Measurements from ENCODE around the gene AKAP6.

AKAP6 gene

DNA sequence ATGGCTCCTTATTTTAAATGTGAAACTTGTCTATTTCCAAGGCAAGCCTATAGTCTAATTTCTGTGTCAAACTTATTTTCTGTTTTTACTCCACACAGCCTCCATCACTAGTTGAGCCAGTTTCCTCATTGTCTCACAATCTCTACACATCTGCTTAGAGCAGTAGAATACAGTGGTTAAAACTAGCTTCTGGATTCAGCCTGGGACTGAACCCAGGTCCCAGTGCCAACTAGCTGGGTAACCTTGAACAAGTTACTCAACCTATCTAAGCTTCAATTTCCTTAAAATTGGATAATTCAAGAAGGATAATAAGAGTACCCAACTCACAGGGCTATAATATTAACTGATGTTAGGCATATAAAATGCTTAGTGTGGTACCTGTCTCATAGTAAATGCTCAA lies 304.8 kb downstream of the AKAP6 start:
- DNase-seq, result no peak

DNA sequence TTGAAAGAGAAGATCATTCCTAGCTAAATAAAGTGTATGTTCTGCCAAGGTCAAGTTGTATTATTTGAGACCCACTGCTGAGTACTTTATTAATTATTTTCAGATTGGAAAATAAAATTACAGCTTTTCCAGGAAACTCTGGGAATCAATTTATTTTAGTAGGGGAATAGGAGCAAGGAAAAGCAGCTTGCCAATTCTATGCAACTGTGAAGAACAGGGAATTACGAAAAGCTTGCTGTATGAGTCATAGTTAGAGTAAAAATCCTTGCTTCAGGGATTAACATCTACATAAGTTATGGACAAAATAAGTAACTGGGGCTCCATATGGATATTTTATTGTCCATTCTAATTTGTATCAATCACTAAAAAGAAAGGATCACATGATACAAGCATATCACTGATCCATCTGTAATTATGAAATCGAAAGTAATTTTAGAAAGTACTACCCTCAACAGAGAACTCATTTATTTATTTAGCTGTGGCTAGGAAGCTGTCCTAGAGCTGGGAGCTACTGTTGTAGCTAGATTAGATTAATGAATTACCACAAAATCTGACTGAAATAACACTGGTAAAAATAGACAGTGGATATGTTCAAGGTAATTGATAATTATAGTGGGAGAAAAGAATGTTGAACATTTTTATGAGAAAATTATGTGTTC lies 306.1 kb downstream of the AKAP6 start:
- DNase-seq, result no peak

DNA sequence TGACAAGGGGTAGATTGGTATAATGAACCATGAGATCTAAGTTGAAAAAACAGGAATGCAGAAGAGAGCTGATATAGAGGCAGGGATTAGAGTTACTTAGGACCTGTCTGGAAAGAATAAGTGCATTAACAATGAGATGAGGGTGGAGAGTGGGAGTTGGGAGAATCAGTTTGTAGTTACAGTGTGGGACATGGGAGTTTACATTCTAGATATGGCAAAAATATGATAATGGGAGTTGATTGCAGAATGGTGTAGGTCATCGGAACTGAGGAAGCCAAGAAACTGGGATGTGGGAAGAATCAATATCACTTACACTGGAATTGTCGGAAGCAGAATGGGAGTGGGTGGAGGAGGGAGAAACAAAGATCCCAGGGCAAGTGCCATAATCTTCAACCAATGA lies 308.5 kb downstream of the AKAP6 start:
- no peak for DNase-seq

DNA sequence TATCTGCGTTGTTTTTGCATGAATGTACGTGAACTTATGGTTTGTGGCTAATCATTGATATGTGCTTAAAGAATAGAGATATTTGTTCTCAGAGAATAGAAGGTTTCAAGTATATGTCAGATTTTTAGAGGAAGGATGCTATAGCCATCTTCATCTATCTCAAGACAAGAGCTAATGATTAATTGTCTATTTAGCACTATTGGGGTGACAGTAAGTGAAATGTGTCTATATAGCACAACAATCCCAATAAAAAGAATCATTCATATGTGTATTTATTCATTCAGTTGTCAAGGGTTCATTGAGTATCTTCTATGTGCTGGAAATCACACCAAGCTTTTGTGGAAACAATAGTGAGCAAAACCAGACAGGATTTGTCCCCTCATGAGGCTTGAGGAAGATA lies 310.1 kb downstream of the AKAP6 start:
- DNase-seq, result no peak

DNA sequence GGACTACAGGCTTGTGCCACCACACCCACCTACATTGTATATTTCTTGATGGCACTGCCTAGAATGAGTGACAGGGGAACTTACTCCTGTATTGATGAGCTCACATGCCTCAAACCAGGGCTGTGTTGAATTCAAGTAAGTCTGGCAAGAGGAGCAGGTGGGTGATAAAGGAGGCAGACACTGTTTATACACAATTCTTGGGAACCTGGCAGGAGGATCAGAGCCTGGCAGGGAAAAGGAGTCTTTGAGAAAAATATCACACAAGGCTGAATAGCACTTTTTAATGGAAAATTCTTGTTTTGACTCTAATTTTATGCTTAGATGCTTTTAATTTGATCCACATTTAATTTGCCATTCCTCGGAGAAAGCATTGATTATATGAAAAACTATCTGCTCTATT lies 316.5 kb downstream of the AKAP6 start:
- no peak for DNase-seq

DNA sequence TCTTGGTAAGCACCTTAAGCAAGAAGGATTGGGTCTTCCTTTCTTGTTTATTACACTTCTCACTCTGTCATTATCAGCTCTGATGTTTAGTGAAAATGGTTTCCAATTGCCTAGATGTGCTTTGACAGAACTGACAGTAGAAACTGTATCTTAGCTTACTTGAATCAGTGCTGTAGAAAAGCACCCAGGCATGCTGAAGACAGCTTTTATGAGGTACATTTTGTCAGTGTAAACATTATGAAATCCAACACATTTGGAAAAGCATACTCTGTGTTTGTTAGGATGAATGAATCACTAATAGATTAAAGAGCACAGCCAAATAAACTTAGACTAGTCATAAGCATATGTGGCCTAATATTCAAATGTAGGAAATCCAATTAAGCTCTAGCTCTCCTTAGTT lies 319.3 kb downstream of the AKAP6 start:
- no peak for DNase-seq

DNA sequence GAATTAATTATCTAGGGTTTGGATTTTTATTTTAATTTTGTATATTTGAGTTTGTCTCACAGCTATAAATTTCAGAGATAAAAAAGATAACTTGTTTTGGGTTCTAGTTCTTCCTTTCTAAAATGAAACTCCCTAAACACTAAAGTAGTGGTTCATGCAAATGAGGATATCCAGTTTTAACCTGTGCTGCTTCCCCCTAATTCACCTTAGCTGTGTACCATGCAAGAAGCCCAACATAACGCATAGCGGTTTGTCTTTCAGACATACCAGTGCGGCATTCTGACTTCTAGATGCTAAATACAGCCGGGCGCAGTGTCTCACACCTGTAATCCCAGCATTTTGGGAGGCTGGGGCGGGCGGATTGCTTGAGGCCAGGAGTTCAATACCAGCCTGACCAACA lies 320.9 kb downstream of the AKAP6 start:
- DNase-seq, result no peak

DNA sequence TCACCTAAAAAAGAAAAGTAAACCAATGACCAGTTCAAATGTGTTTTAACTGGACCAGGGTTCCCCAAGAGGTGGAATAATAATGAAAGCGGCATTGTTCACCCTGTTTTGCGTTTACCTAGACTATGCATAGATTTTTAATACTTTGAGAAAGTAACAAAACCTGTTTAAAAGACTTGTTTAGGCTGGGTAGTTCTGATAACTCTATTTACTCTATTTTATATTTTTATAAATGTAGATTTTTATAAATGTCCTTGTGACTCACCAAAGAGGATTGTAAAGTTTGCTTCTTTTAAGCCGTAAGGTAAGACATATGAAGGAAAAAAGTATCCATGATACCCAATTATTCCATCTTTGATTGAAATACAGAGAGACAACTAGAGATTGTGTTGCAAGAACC lies 321.6 kb downstream of the AKAP6 start:
- DNase-seq, result no peak

DNA sequence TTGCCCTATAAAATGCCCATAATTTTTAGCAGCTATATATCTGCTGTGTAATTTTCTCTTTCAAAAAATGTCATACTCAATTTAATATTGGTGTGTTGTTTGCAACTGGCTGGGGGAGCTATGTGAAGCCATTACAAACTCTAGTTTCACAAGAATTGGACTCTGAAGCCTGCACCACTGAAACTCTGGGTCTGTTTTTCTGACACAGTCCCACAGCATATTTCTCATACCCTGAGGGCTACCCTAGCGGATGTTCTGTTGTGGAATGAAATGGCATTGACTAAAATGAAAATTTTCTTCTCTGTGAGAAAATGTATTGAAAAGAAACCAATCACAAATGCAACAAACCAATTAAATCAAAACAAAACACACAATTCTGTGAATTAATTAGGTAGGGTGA lies 325.0 kb downstream of the AKAP6 start:
- no peak for DNase-seq

DNA sequence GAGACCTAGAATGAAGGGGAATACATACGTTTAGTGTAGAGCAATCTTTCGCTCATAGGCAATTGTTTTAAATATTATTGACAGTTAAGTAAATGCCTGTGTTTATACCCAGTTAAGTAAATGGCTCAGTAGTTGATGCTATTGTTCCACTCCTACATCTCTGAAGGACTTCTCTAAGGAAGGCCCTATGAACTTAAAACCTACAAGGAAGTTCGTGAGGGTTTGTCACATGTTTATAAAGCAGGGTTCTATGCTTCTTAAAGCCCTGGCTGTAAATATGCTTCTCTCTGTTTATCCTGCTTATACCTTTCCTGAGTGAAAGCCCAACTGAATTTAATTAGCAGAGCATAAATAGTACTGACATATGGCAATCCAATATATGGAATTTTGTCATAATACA lies 327.5 kb downstream of the AKAP6 start:
- DNase-seq, result no peak

DNA sequence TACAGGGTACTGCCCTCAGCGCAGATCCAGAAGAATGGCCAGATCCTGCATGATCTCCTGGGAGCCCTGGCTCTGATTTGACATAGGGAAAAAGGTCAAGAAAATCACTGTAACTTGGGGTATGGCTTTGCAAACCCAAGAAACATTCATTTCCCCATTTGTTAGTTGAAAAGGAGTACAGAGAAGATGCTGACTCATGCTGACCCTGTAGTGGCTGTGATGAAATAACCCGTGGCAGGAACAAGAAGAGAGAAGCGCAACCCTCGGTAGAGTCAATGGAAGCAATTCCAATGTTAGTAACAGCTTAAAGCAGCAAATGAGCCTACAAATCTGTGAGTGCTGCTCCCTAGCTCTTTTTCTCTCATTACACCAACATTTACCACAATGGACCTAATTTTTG lies 328.0 kb downstream of the AKAP6 start:
- no peak for DNase-seq

DNA sequence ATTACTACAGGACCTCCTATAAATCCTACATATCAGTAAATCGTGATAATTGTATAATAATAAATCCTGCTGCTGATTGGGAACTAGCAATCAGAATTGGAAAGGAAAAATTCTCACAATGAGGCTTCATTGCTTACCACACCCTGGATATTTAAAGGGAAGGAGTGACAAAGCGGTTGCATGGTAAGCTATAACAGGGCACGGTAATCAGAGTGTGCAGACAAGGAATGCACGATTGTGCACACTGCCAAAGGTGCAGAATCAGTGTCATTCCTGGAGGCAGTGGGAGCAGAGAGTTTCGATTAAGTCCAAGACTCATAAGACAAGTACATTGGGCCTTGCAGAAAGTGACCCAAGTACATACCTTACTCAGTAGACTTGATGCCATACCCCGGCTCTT lies 332.1 kb downstream of the AKAP6 start:
- DNase-seq, result no peak

DNA sequence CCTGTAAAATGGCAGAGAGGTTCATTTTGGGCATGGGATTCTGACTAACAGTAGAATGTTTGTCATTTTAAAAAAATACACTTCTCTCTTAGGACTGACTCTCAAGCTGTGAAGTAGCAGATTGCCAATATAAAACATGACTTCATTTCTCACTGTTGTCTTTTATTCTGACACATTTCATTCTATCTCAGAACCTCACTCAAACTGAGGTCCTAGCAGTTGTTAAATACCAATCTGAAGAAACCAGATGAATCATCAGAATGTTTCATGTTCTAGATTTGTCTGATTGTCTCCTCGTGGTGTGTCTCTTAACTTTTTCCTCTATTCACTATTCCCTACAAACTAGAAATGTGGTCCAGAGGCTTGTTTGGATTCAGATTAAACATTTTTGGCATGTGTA lies 333.1 kb downstream of the AKAP6 start:
- DNase-seq, result no peak

DNA sequence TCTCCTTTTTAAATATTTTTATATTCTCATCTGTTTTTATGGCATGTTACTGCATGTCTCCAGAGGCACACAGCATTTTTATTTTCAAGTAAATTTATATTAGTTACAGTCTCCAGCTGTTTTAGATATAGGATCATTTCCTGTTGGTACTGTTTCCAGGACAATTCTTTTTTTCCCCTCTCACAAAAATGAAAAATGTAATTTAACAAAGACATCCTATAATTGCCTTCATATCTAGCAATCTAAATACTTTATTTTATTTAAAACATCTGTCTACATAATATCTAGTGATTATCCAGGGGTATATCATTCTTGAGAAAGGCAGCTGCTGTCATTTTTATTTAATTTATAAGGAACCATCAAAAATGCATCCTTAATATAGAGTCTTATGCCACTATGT lies 337.2 kb downstream of the AKAP6 start:
- no peak for DNase-seq

DNA sequence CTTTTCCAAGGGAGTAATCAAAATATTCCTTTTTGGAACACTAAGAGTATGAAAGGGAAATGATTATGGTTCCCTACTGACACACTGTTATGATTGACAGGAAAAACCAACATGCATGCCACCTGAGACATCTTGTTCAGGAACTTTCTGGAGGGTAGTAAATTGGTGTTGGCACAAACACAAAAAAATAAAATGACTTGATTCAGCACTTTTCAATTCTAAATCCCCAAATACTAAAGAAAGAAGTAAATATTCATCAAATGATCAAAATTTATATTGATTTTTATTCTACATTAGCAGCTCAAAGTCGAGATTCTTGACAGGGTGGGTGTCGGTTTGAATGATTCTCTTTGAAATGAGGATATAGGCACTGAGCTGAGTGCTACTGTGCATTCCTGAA lies 338.2 kb downstream of the AKAP6 start:
- no peak for DNase-seq

DNA sequence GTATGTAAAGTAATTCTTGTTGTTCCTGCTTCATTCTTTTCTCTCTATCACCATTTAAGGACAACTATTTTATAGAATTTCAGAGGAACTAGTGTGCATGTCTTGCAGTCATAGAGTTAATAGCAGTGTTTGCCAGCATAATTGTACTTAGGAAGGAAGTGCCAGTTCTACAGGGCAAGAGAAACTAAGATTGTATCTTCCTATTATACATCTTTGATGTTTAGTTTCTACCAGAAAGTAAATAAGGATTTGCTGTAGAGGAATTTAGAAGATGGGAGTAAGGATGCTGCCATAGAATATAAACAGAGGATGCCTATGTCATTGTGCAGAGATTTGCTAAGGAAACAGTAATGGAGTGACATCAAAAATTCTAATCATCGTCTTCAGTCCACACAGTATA lies 338.7 kb downstream of the AKAP6 start:
- DNase-seq, result no peak

DNA sequence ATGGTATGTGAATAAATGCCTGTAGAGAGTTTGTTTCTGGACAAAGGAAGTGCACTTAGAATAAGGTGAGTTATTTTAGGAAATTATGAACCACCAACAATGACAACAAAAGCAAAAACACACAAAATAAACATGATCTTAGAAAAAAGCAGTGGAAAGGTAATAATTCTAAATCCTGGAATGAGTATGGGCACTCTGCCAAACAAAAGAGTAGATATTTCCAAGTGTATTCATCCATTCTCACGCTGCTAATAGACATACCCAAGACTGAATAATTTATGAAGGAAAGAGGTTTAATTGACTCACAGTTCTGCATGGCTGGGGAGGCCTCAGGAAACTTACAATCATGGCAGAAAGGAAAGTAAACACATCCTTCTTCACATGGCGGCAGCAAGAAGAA lies 340.3 kb downstream of the AKAP6 start:
- DNase-seq, result no peak

DNA sequence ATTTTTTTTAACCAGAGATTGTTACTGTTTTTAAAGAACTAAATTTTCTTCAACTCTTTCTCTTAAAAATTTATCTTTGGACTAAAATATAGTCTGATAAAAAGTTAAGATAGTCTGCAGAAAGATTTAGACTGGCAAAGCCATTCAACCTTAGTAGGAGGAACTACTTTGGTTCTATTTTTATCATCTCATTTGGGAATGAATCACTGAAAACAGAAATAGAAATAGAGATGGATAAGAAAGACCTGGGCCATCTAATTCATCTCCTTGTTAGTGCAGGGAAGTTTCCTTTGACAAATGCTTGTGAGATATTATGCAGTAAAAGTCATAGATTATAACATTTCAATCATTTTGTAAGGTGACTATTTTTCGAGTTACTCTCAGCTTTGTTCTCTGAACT lies 346.3 kb downstream of the AKAP6 start:
- no peak for DNase-seq

DNA sequence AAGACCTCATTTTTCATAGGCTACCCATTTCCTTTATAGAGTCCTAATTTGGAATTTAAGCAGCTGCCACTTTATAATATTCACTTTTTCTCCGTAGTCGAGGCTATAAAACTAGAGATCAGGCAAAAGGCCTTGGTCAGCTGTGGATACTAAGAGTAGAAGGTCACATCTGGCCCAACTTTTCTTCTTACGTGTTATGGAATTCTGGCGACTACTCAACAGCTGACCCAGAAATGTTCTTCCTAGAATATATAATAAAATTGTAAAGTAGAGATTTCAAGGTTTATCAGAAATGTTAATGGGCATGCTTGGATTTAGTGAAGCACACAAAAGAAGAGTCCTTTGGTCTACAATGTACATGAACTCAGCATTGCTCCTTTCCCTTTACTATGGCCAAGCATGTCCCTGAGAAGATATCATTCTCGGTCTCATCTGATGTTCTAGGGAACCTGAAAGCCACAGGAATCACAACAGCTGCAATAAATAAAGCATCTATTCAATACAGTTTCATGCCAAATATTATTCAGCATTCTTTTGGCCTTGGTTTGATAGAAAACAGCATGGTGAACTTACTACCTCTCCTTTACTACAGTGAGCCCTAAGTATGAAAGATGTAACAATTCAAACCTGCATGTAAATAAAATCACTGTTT lies 348.2 kb downstream of the AKAP6 start:
- no peak for DNase-seq

DNA sequence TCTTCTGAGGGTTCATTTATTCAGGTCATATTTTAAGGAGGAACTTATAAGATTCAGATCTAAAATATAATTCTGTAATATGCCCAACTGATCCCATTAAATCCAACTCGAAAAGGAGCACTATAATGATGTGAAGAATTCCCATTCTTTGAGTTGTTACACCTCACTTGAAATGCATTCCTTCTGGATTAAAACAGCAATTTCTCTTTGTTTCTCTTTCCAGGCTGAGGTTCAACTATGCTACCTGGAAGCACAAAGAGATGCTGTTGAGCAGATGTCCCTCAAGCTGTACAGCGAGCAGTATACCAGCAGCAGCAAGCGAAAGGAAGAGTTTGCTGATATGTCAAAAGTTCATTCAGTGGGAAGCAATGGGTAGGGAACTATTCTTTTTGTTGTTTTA lies 349.0 kb downstream of the AKAP6 start:
- no peak for DNase-seq

DNA sequence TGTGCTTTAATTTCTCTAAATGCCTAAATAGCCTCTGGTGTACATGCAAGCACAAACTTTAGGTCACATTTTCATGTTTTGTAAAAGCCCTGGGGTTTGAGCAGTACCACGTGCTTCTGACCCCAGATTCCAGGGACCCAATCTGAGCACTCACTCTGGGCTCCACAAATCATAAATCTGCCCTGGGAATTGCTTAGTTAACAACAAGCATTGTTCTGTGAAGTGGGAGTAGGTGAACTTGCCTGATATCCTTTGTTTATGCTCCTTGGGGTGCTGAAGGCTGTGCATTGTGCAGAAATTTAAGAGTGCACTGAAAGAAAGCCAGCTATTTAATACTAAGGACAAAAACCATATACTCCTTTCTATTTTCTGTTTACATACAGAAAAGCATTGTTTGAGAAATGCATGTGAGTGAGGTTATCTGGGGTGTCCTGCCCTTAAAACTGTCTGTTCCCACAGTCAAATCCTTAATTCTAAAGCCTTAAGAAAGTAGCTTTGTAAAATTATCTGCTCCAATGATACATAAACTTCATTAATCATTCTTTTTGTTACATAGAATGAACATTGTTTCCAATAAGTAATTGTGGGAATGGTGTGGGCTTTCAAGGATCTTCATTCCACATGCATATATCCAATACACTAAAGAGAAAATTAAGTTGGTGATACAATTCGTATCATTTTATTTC lies 351.0 kb downstream of the AKAP6 start:
- DNase-seq, result no peak

DNA sequence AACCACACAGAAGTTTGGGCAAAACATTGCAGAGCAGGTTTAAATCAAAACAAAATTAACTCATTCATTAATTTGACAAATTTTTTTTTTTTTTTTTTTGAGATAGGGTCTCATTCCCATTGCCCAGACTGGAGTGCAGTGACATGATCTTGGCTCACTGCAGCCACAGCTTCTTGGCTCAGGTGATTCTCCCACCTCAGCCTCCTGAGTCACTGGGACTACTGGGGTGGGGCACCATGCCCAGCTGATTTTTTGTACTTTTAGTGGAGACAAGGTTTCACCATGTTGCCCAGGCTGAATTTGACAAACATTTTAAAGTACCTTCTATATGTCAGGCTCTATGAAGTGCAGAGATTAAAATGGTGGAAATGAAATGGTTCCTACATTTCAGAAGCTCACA lies 352.5 kb downstream of the AKAP6 start:
- no peak for DNase-seq

DNA sequence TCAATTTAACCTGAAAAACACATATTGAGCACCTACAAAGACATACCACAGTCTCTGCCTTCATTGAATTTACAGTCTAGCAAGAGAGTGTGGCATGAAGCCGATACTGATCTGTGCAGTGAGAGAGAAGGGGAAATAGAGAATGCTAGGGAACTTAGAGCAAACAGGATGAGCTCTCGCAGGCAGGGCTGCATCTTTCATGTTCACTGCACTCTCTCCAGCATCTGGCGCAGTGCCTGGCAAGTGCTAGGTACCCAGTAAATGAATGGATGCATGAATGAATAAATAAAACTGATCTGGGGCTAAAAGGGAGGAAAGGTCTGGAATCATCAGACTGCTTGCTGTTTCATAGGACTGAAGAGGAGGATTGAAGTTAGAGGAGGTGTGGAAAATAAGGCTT lies 353.1 kb downstream of the AKAP6 start:
- no peak for DNase-seq

DNA sequence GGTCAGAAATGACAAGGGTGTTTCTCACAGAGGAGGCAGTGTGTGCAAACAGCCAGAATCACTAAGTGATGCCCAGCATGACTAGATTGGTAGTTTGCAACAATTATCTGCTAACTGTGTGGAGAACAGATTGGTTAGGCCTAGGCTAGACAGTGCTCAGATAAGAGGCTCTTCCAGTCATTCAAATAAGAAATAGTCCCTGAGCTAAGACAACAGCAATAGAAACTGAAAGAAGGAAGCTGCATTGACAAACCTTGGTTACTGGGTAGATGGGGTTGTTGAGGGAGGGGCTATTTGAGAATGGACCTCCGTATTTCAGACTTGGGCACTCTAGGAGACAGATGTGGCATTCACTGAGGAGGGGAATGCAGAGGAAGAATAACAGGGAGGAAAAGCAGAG lies 354.6 kb downstream of the AKAP6 start:
- DNase-seq, result no peak

DNA sequence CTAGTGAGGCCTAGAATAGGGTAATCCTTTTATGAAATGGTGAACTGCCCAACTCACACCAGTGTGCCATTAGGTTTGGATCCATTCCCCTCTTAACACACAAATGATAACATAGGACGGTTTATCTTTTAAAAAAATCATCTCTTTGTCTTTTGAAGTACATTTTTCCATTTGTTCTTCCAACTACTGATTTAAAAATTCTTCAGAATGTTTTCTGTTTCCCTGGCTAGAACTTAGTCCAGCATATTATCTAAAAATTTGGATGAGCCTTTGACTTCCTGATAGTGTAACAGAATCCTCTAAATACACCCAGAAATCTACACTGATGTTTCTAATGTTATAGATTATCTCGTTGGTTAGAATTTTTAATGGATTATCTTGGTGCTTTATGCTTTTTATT lies 359.8 kb downstream of the AKAP6 start:
- DNase-seq, result no peak

Data from activated T-cell treated with anti-CD3 and anti-CD28 coated beads, Interleukin-2, amount 50 U/mL, for 48 hours (primary cell).